Epithelial cell of esophagus (primary cell): Measurements from ENCODE around the gene ERAL1.

Experiments
- DNase-seq: peaks from one replicate; pipeline ENCODE4 v3.0.0; 2010; ENCODE audit warnings: low read depth
- H3K4me3 ChIP-seq: 2 replicates; pipeline ENCODE4 v1.5.1; 2011; ENCODE audit warnings: mild to moderate bottlenecking, low read length, control low read depth
- TF ChIP-seq, protein P1 (sequence below): IDR thresholded peaks from 2 replicates; pipeline ENCODE4 v1.5.1; 2011; ENCODE audit warnings: low read depth, mild to moderate bottlenecking, low read length, control low read depth, inconsistent platforms; ENCODE audit not compliant: insufficient read depth; ENCODE audit errors: missing control alignments

The ERAL1 gene

DNA sequence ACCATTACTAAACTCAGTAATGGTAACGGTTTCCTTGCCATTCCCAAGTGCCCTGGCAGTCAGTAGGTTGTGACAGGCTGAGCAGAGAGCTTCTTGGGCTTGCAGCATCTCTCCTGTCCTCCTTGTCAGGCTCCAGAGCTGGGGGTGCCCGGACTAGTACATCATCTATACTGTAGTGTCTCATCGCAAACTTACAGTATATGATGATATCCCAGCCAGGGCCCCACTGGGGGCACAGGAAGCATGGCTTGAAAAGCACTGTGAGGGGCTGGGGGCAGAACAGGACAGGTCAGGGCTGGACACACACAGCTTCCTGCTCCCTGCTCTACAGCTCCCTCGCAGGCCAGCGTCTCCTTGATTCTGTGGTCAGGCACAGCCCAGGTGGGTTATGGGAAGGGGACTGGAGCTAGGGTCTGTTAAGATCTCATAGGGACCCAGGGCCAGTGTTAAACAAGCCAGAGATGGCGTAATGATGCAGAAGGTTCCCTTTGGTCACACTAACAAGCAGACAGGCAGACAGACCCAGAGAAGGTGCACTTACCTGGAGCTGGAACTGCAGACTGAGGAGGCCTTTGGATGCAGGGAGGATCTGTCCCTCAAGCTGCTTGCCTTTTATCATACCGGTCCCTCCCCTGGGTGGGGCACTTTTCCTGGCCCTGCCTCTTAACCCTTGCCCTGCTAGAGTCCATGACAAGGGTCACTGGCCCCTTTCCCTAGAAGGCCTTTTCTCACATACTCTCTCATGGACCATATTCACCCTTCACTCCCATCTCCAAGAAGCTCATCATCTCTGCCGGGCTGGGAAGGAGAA is 6.8 kb downstream of the ERAL1 start:
- H3K4me3 ChIP-seq, result no peak overlapping the region
- TF ChIP-seq, protein P1, sequence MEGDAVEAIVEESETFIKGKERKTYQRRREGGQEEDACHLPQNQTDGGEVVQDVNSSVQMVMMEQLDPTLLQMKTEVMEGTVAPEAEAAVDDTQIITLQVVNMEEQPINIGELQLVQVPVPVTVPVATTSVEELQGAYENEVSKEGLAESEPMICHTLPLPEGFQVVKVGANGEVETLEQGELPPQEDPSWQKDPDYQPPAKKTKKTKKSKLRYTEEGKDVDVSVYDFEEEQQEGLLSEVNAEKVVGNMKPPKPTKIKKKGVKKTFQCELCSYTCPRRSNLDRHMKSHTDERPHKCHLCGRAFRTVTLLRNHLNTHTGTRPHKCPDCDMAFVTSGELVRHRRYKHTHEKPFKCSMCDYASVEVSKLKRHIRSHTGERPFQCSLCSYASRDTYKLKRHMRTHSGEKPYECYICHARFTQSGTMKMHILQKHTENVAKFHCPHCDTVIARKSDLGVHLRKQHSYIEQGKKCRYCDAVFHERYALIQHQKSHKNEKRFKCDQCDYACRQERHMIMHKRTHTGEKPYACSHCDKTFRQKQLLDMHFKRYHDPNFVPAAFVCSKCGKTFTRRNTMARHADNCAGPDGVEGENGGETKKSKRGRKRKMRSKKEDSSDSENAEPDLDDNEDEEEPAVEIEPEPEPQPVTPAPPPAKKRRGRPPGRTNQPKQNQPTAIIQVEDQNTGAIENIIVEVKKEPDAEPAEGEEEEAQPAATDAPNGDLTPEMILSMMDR, result no peak
- no peak for DNase-seq

DNA sequence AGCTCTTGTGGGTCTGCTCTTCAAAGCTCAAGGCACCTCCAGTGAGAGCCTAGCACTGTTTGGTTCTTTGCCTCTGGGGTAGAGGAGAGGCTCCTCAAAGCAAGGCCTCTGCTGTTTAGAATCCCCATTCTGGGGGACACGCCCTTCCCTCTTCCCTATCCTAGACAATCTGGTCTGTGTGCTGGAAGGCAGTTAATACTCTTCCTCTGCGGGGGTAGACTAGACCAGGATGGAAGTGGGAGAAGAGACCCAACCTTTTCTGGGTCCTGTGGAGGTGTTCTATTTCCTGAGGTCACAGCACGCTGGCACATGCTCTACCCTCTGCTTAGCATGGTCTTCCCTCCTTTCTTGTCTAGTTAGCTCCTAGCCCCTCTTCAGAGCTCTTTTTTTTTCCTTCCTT is 7.7 kb downstream of the ERAL1 start:
- DNase-seq, result no peak
- TF ChIP-seq, protein P1, result no peak
- H3K4me3 ChIP-seq, result no peak overlapping the region

DNA sequence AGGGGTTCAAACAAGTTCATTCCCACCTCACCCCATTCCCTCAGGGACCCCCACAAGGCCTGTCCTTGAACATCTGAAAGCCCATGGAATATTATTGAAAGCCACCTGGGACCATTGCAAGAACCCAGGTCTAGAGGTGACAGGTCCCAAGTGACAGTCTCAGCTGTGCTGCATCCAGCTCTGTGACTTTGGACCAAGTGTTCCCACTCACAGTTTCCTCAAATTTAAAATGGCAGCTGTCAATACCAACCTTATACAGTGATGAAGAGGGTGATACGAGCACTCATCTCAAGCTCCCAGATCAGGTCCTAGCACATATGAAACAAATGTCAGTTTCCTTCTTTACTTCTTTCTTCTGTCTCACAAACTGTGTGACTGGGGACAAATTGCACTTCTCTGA is 9.1 kb downstream of the ERAL1 start:
- no peak overlapping the region for H3K4me3 ChIP-seq
- TF ChIP-seq, protein P1, result no peak
- no peak for DNase-seq

DNA sequence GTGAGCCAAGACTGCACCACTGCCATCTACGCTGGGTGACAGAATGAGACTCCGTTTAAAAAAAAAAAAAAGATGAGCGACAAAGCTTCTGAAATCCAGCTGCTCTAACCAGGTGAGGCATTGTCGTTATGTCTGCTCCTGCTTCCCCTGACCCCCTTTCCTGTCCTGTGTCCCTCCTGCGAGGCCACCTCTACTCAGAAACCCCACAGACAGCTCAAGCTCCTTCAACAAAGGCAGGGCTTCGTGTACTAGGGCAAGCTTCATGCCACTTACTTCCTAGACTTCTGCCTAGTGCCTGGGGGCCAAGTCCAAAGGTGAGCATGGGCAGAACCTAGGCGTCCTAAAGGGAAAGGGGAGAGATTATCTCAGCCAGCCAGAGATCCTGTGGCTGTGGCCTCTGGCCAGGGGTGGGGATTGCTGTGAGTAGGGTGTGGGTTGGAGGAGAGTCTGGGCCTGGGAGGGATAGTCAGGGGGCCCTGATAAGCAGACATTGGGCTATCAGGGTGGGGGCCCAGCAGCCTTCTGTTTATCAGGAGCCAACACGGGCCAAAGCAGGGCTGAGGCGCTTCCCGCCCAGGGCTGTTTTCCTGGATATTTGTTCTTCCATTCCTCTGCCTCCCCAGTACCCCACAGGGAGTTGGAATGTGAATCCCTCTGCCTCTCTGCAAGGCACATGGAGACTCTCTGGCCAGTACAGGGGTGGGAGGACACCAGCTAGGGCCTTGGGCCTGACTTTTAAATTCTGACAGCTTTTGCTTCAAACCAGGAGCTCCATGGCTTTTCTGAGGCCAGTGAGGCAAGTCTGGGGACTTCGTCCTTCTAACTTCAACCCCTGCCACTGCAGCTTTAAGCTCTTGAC is 10.4 kb downstream of the ERAL1 start:
- no peak overlapping the region for H3K4me3 ChIP-seq
- no peak for DNase-seq
- TF ChIP-seq, protein P1, result no peak

DNA sequence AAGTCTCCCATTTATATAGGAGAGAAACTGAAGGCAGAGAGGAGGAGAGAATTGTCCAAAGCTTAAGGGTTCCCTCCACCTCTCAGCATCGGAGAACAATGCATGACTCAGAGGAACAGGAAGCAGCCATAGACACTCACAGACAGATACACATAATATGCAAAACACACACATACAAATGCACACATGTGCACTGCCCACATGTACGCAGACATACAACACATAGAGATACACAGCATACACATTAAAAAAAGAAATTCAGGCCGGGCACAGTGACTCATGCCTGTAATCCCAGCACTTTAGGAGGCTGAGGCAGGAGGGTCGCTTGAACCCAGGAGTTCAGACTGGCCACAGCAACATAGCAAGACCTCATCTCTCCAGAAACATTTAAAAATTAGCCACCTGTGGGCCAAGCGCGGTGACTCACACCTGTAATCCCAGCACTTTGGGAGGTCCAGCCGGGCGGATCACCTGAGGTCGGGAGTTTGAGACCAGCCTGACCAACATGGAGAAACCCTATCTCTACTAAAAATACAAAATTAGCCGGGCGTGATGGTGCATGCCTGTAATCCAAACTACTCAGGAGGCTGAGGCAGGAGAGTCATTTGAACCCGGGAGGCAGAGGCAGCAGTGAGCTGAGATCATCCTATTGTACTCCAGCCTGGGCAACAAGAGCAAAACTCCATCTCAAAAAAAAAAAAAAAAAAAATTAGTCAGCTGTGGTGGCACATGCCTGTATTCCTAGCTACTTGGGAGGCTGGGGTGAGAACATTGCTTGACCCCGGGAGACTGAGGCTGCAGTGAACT is 11.3 kb downstream of the ERAL1 start:
- TF ChIP-seq, protein P1, result no peak
- no peak overlapping the region for H3K4me3 ChIP-seq
- DNase-seq, result peak; percentile 63

DNA sequence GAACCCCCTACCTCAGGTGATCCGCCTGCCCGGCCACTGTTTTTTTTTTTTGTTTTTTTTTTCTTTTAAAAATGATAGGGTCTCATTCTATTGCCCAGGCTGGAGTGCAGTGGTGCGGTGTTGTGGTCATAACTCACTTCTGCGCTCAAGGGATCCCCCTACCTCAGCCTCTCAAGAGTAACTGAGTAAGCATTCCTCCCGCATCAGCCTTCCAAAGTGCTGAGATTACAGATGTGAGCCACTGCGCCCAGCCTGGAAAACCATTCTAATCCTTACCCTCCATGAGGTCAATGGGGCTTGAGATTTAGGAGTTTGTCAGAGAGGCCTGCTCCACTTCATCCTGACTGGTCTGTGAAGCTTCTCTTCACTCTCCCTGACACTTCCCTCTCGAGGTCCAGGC is 12.5 kb downstream of the ERAL1 start:
- DNase-seq, result no peak
- no peak overlapping the region for H3K4me3 ChIP-seq
- TF ChIP-seq, protein P1, result no peak
